IPS-18c (cell line): Measurements from ENCODE around the gene KRTAP12-2.
"Not testable (repeated sequence)": the region's sequence is repeated elsewhere in the genome, so short reads cannot be mapped to it uniquely, and the experiment has no call there.

Experiments
- H3K4me3 ChIP-seq: 2 replicates; pipeline ENCODE4 v1.7.0; 2013; ENCODE audit warnings: low read depth, mild to moderate bottlenecking, low read length, moderate library complexity; ENCODE audit not compliant: insufficient read depth
- H3K9me3 ChIP-seq: one replicate; pipeline ENCODE4 v1.6.1; 2013; ENCODE audit warnings: mild to moderate bottlenecking, low read length, moderate library complexity; ENCODE audit not compliant: control insufficient read depth, insufficient read depth

Gene KRTAP12-2

GRCh38 chr21:44658913-44659595 lies 7.7 kb downstream of the KRTAP12-2 start:
- Histone ChIP-seq H3K4me3 (no peak overlapping the region), H3K9me3 (no peaks in the 10 kb centered on the region)

GRCh38 chr21:44658541-44658910 lies 8.2 kb downstream of the KRTAP12-2 start:
- Histone ChIP-seq H3K9me3 (no peaks in the 10 kb centered on the region), H3K4me3 (no peak overlapping the region)

GRCh38 chr21:44657635-44658540 lies 8.8 kb downstream of the KRTAP12-2 start, which contains the start of gene KRTAP12-3:
Gene KRTAP12-3, plus strand, starts transcription at chr21:44657932. Its CDS starts 48 bp downstream, at chr21:44657980.
- no peaks in the 10 kb centered on the region for H3K9me3 ChIP-seq

GRCh38 chr21:44656868-44657267 lies 9.9 kb downstream of the KRTAP12-2 start:
- Histone ChIP-seq H3K9me3 (no peaks in the 10 kb centered on the region), H3K4me3 (no peak overlapping the region)

More at GRCh38 chr21:44657635-44658540, 8.8 kb downstream of the KRTAP12-2 start, which contains the start of gene KRTAP12-3:
- H3K4me3 ChIP-seq = no peak within 1 kb of the TSS

- no peak within 1 kb of the TSS for H3K4me3 ChIP-seq
- no peaks in the 10 kb centered on the region for H3K9me3 ChIP-seq
Measured at GRCh38 chr21:44654576-44655175, 12.1 kb downstream of the KRTAP12-2 start, which contains the start of gene KRTAP12-4. Gene KRTAP12-4, minus strand, starts transcription at chr21:44654659. Its CDS starts 45 bp downstream, at chr21:44654614.

- Histone ChIP-seq H3K4me3 (no peak overlapping the region), H3K9me3 (no peaks in the 10 kb centered on the region)
Measured at GRCh38 chr21:44653656-44654575, 12.8 kb downstream of the KRTAP12-2 start.

- Histone ChIP-seq H3K9me3 (no peaks in the 10 kb centered on the region), H3K4me3 (no peak overlapping the region)
Measured at GRCh38 chr21:44653123-44653522, 13.6 kb downstream of the KRTAP12-2 start.

GRCh38 chr21:44650973-44651675 lies 15.6 kb downstream of the KRTAP12-2 start:
- H3K4me3 ChIP-seq = no peak overlapping the region
- H3K9me3 ChIP-seq = peaks cover 2% of the 10 kb centered on the region

GRCh38 chr21:44650265-44650972 lies 16.3 kb downstream of the KRTAP12-2 start:
- H3K4me3 ChIP-seq = no peak overlapping the region
- peaks cover 2% of the 10 kb centered on the region for H3K9me3 ChIP-seq

GRCh38 chr21:44649521-44650100 lies 17.1 kb downstream of the KRTAP12-2 start:
- H3K9me3 ChIP-seq = peaks cover 2% of the 10 kb centered on the region
- H3K4me3 ChIP-seq = no peak overlapping the region

GRCh38 chr21:44648557-44649311 lies 18.0 kb downstream of the KRTAP12-2 start:
- peaks cover 2% of the 10 kb centered on the region for H3K9me3 ChIP-seq

GRCh38 chr21:44647222-44647552 lies 19.5 kb downstream of the KRTAP12-2 start:
- Histone ChIP-seq H3K4me3 (no peak overlapping the region), H3K9me3 (peaks cover 2% of the 10 kb centered on the region)

More at GRCh38 chr21:44648557-44649311, 18.0 kb downstream of the KRTAP12-2 start:
- H3K4me3 ChIP-seq = no peak overlapping the region

GRCh38 chr21:44646366-44647221 lies 20.1 kb downstream of the KRTAP12-2 start, which contains the start of gene KRTAP10-11:
Gene KRTAP10-11, plus strand, starts transcription at chr21:44646414. Its CDS starts 45 bp downstream, at chr21:44646459.
- not testable (repeated sequence) for H3K4me3 ChIP-seq, H3K9me3 ChIP-seq

GRCh38 chr21:44644878-44645277 lies 21.8 kb downstream of the KRTAP12-2 start:
- Histone ChIP-seq H3K4me3 (no peak overlapping the region), H3K9me3 (peaks cover 2% of the 10 kb centered on the region)
